Fibroblast of the conjunctiva (primary cell): ENCODE results near the gene TXNRD1.
"Not testable (repeated sequence)": the region's sequence is repeated elsewhere in the genome, so short reads cannot be mapped to it uniquely, and the experiment has no call there.

Experiments
- DNase-seq: peaks from one replicate; pipeline ENCODE4 v3.0.0-alpha.2; 2010; ENCODE audit warnings: low read depth

TXNRD1 gene

GRCh38 chr12:104372061-104372720 is 156.6 kb downstream of the TXNRD1 start:
- DNase-seq = no peak

GRCh38 chr12:104372721-104373335 is 157.2 kb downstream of the TXNRD1 start:
- DNase-seq = no peak

GRCh38 chr12:104374071-104374470 is 158.5 kb downstream of the TXNRD1 start:
- DNase-seq = no peak

GRCh38 chr12:104374806-104375205 is 159.2 kb downstream of the TXNRD1 start:
- no peak for DNase-seq

GRCh38 chr12:104375775-104376174 is 160.2 kb downstream of the TXNRD1 start:
- no peak for DNase-seq

- no peak for DNase-seq
Measured at GRCh38 chr12:104376650-104377513, 161.3 kb downstream of the TXNRD1 start.

GRCh38 chr12:104377514-104377812 is 161.9 kb downstream of the TXNRD1 start:
- no peak for DNase-seq

- DNase-seq = no peak
Measured at GRCh38 chr12:104378427-104378826, 162.8 kb downstream of the TXNRD1 start.

GRCh38 chr12:104381341-104381730 is 165.8 kb downstream of the TXNRD1 start:
- DNase-seq = no peak

- peak; percentile 68 for DNase-seq
Measured at GRCh38 chr12:104381731-104382480, 166.3 kb downstream of the TXNRD1 start.

- DNase-seq = no peak
Measured at GRCh38 chr12:104384141-104384880, 168.7 kb downstream of the TXNRD1 start.

- no peak for DNase-seq
Measured at GRCh38 chr12:104385510-104385909, 169.9 kb downstream of the TXNRD1 start.

GRCh38 chr12:104386461-104386860 is 170.9 kb downstream of the TXNRD1 start:
- no peak for DNase-seq

- no peak for DNase-seq
Measured at GRCh38 chr12:104387190-104387589, 171.6 kb downstream of the TXNRD1 start.

GRCh38 chr12:104394086-104394485 is 178.5 kb downstream of the TXNRD1 start:
- DNase-seq = not testable (repeated sequence)
